Kidney (tissue), 14 donors: ENCODE results near the gene PANX2. TPM values are rescaled to one million over a fixed set of nuclear protein-coding genes. Genes with fewer than 3 reads are reported as not detected.

Source experiments
- DNase-seq, 5 donors: peaks; one replicate each; pipeline ENCODE4 v3.0.0-alpha.2; 2013 to 2020
- FAIRE-seq: peaks from 2 replicates; lab custom pipeline; 2012; peaks lifted over from hg19 to GRCh38; lab: Jason Lieb, UNC
- H3K27ac ChIP-seq, 2 donors: one replicate each; pipeline ENCODE4 v1.7.0; 2013; ENCODE audit warnings: low read depth in 2 of 2, low read length in 2 of 2, inconsistent platforms in 1 of 2
- H3K27me3 ChIP-seq: one replicate; pipeline ENCODE4 v1.7.1; 2013; ENCODE audit warnings: low read length, inconsistent platforms; ENCODE audit not compliant: control insufficient read depth, insufficient read depth
- H3K36me3 ChIP-seq, 3 donors: one replicate each; pipeline versions ENCODE4 v1.7.0 to v1.7.1; 2013; ENCODE audit warnings: low read length in 3 of 3, control low read depth in 1 of 3, inconsistent platforms in 1 of 3; ENCODE audit not compliant: insufficient read depth in 3 of 3, control insufficient read depth in 2 of 3
- H3K4me1 ChIP-seq, 3 donors: one replicate each; pipeline versions ENCODE4 v1.7.0 to v1.7.1; 2013; ENCODE audit warnings: low read length in 3 of 3, inconsistent platforms in 1 of 3, low read depth in 1 of 3; ENCODE audit not compliant: control insufficient read depth in 2 of 3, insufficient read depth in 2 of 3
- H3K4me3 ChIP-seq, 3 donors: one replicate each; pipeline versions ENCODE4 v1.7.0 to v1.8.1; 2013; ENCODE audit warnings: low read length in 3 of 3, control low read depth in 1 of 3, inconsistent platforms in 1 of 3
- H3K9ac ChIP-seq, 3 donors: one replicate each; pipeline versions ENCODE4 v1.7.0 to v1.7.1; 2013; ENCODE audit warnings: low read length in 3 of 3, control low read depth in 1 of 3, inconsistent platforms in 1 of 3
- H3K9me3 ChIP-seq, 3 donors: one replicate each; pipeline versions ENCODE4 v1.7.0 to v1.7.1; 2013; ENCODE audit warnings: low read length in 3 of 3, control low read depth in 1 of 3, inconsistent platforms in 1 of 3; ENCODE audit not compliant: control insufficient read depth in 2 of 3, insufficient read depth in 1 of 3
- CTCF ChIP-seq: IDR thresholded peaks from 3 replicates; pipeline ENCODE4 v1.5.1; 2012; ENCODE audit warnings: mild to moderate bottlenecking, moderate library complexity, borderline replicate concordance; ENCODE audit not compliant: insufficient read depth; ENCODE audit errors: extremely low read depth
- intact Hi-C: fragments of 100-400 bp; cut with DNase I; formaldehyde crosslinking; loops from one replicate; pipeline ENCODE4 v1.11.1; 2022
- polyA plus RNA-seq: library from polyadenylated mRNA; stranded (reverse); fragments of 350-450 nt; fragmentation: Illumina TruSeq; extraction: RNeasy Lipid Tissue Mini Kit (QIAGEN cat#74804); gene quantifications from one replicate; pipeline ENCODE4 v1.2.3, GENCODE V29; 2014; ENCODE audit warnings: low read depth, low replicate concordance; ENCODE audit not compliant: insufficient read depth
- total RNA-seq: library from RNA; stranded (reverse); fragmentation: NEBNext Ultra II Directional; extraction: Animal tissue kit (Norgen Biotek cat#: 25700); gene quantifications from one replicate; pipeline ENCODE4 v1.2.1, GENCODE V29; 2021
- donor health status: control.
- donor health status: control.
- donor health status: control.
- donor health status: control.
- donor health status: control.
- donor health status: DM: yes; HTN: yes; CAD: no.
- donor health status: Normal renal cell carcinoma (clear cell type).

PANX2 gene
- total and polyA plus RNA-seq, 2 donors from 2014 or later: 1.0 to 4.3 TPM

GRCh38 chr22:50171965-50172421 is 1.5 kb downstream of the PANX2 start:
- no peak overlapping the region for H3K27ac ChIP-seq
- FAIRE-seq (no peak), DNase-seq (peak in 1 of 5 donors; percentile 36)
- H3K4me3 ChIP-seq: no peak overlapping the region
- TF ChIP-seq CTCF: no peak
- no peak overlapping the region for H3K9ac ChIP-seq
- no peaks in the 10 kb centered on the region for H3K9me3 ChIP-seq
- intact Hi-C loops: no loop called here
- peaks cover 3% of the 10 kb centered on the region for H3K27me3 ChIP-seq
- no peaks in the 10 kb centered on the region for H3K36me3 ChIP-seq
- peaks cover 0 to 4% (median 0%) of the 10 kb centered on the region in 3 donors for H3K4me1 ChIP-seq

- Histone ChIP-seq H3K4me3 (no peak overlapping the region), H3K36me3 (no peaks in the 10 kb centered on the region), H3K27ac (no peak overlapping the region), H3K27me3 (peaks cover 3% of the 10 kb centered on the region), H3K9me3 (no peaks in the 10 kb centered on the region), H3K4me1 (peaks cover 0 to 4% (median 0%) of the 10 kb centered on the region in 3 donors), H3K9ac (no peak overlapping the region)
- TF ChIP-seq CTCF: no peak
- FAIRE-seq: no peak
- intact Hi-C loops: no loop called here
- DNase-seq: peak in 2 of 5 donors; percentile 27 to 71
These were observed 2.9 kb downstream of the PANX2 start for GRCh38 chr22:50173311-50173982.

- Histone ChIP-seq H3K27me3 (peaks cover under 1% of the 10 kb centered on the region), H3K9me3 (no peaks in the 10 kb centered on the region), H3K36me3 (no peaks in the 10 kb centered on the region), H3K9ac (no peak overlapping the region), H3K27ac (no peak overlapping the region), H3K4me3 (no peak overlapping the region), H3K4me1 (peaks cover 0 to 4% (median 0%) of the 10 kb centered on the region in 3 donors)
- TF ChIP-seq CTCF: no peak
- DNase-seq (peak in 1 of 5 donors; percentile 26), FAIRE-seq (no peak)
- intact Hi-C loops: no loop called here
These were observed 3.4 kb downstream of the PANX2 start for GRCh38 chr22:50173983-50174355.
